OCI-M2 (cell line): ENCODE measurements around the gene CSN3.

Experiments
- DNase-seq: peaks from one replicate; lab custom pipeline; 2025; ENCODE audit not compliant: unreplicated experiment; lab: John Stamatoyannopoulos, UW

The CSN3 gene

GRCh38 chr4:70291341-70291740, 48.9 kb downstream of the CSN3 start:
- DNase-seq = no peak

DNA sequence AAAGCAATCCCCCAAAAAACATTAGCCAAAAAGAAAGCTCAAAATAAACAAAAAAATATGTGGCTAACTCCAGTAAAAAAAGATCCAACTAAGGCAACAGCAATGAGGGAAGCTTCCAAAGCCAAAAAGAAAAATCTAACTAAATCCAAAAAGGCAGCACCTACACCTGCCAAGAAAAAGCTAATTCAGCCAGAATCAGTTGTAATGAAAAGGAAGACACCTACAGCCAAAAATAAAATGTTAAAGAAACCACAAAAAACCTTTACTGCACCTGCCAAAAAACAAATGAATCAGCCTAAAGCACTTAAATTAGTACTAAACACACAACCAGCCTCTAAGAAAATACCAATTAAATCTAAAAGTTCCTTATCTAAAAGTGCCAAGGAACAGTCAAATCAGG, 55.2 kb downstream of the CSN3 start:
- DNase-seq = no peak

- DNase-seq = no peak
Measured at GRCh38 chr4:70298051-70298450, 55.7 kb downstream of the CSN3 start.

- DNase-seq = no peak
Measured at GRCh38 chr4:70299643-70300042, 57.2 kb downstream of the CSN3 start.

DNA sequence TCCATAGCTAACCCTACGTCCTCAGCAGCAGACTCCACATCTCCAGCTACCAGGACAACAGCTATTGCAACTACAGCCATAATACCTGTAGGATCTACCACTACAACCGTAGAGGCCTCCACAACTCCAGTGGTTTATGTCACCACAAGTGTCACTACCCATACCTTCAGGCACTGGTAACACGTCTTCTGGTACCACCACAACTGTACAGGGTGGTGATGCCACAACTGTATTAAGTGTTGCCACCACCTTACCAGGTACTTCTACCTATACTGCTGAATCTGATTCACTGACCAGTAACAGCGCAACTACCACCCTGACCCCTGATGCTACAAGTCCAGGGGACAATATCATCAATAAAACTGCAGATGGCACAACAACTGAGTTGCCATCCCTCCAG, 57.8 kb downstream of the CSN3 start:
- DNase-seq = no peak
